Epidermal melanocyte (primary cell): ENCODE data around the gene DNAH9.
"Not testable (repeated sequence)": the region's sequence is repeated elsewhere in the genome, so short reads cannot be mapped to it uniquely, and the experiment has no call there.

Experiments
- DNase-seq: peaks from one replicate; pipeline ENCODE4 v3.0.0; 2011; ENCODE audit warnings: low spot score; ENCODE audit not compliant: insufficient read length

DNAH9 gene

DNA sequence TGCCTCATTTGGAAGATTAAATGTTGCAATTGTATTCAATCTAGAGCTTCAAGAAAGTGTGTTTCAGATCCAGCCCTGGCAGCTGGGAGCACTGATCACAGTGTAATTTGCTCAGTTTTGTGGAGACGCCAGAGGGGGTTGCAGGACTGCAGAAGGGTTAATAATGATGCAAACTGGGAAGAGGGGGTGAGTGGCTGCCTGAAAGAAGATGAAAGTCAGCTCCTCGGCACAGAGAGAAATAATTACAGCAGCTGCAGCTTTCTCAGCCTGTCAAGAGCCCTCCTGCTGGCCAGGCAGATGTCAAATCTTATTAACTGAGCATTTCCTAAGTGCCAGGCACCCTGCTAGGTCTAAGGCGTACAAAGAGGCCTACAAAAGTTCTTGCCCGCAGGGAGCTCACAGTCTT lies 301.3 kb downstream of the DNAH9 start:
- DNase-seq, result no peak

DNA sequence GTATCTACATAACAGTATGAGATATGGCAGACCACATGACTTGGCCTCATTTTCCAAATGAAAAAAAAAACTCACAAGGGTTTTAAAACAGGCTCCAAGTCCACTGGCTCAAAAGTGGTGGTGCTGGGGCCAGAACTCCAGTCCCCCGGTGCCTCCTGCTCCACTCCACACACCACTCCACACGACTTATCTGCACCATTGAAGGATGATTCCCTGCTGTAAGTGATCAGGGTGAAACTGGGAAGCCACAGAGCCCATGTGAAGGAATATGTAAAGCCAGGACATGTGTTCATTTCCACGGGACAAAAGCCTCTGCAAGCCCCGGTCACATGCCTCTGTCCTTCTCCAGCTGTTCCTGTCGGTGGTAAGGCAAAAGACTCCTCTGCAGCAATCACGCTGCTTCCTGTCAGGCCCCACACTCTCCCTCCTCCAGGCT lies 301.8 kb downstream of the DNAH9 start:
- no peak for DNase-seq

DNA sequence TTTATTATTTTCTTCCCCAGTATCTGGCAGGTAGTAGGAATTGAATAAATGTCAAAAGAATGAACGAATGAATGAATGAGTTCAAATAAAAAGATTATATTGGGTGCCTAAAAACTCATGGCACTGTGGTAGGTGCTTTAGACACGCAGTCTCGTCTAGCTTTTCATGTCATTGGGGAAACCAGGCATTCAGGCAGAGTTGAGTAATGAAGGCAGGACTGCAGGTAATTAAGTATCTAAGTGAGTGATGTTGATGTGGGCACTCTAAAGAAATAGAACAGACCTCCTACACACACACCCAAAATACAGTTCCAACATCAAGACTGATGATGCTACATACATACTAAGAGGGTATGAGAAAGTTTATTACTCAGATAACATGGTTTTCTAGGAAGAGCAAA lies 302.4 kb downstream of the DNAH9 start:
- no peak for DNase-seq

DNA sequence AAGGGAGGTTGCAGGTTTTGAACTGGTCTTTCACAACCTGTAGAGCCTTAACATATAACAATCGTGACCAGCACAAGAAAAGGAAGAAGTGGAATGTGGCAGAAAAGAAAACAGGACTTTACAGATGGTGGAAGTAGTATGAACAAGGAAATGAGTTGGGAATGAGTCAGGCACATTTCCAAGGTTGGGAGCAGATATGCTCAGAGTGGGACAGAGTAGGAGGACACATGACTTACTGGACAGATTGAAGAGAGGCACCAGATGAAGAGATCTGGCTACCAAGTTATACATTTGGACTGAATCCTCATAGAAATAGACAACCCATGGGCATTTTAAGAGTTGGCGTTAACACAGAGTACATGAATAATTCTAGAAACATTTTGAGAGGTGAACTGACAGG lies 303.7 kb downstream of the DNAH9 start:
- no peak for DNase-seq

DNA sequence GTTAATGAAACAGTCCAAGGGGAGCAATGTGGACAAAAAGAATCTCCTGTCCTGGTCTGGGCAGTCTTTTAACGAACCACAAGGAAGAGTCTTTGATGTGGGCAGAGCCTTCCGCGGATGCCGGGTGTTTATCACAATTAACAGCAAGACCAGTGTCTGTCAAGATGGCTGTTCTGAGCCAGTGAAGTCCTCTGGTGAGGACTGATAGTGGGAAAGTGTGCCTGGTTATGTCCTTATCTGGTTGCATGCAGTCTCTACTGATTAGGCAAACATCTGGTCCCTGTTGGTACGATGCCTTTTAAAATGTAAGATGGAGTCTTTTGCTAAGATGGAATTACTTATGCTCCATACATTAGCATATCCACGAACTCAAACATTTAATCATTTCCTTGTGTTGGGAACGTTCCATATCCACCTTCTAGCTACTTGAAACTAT lies 310.5 kb downstream of the DNAH9 start:
- no peak for DNase-seq

DNA sequence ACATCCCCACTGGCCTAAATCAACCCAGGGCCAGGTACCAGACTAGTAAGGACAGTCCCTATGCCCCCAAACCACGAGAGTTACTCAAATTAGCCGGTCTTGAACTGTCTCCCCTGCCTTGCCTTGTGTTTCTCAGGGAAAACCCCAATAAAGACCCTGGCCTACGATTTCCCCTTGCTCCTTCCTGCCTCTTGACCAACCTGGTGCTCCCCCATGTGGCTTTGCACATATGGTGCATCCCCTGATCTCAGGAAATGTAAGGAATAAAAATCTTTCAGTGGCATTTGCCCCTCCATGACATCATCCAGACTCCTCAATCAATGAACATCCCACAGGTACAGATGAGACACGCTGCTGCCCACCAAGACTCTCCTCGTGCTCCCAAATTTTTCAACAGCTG lies 311.1 kb downstream of the DNAH9 start:
- DNase-seq, result no peak

DNA sequence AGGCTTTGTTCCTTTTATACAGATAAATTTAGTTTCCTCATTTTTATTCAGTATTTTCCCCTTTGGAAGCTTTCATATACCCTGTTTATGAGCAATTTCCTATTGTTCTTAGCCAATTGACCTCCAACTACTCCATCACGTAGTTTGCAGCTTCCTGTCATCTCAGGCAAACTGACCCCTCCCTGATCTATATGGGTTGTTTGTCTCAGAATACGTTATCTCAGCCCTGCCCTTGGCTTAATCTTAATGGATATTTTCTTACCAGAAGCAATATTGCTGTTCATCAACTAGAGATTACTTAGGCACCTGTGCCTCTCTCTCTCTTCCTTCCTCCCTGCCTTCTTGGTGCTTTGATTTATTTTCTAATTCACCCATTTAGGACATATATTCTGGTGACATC lies 317.8 kb downstream of the DNAH9 start:
- no peak for DNase-seq

DNA sequence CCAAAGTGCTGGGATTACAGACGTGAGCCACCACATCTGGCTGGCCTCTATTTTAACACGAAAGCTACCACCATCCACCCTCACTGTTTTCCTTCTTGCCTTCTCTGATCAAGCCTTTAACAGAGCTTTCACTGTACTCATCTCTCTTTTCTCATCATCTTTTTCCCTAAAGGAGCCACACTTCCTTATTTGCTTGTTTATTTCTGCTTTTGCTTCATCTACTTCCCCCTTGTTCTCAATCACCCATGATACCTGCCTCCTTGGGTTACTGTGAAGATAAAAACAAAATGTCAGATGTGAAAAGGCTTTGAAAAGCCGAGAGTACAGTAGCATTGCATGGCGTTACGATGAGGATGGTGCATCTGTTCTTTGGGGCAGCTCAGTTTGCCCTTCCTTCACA lies 319.1 kb downstream of the DNAH9 start:
- no peak for DNase-seq

DNA sequence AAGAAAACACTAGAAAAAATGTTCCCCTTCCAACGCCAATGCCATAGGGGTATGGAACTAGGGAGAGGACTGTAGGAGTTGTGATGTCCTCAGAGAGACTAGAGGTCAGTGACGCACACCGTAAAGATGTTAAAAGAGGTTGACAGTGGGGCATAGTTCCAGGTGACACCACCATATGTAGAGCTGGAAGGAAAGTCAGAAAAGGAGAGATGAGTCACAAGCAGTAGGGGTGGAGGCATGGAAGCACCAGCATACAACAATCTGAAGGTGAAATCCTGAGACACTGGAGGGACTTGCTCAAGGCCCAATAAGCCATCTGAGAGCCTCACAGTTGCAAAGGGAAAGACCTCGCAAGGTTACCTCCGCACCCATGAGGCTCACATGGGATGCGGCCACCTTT lies 323.0 kb downstream of the DNAH9 start:
- no peak for DNase-seq

DNA sequence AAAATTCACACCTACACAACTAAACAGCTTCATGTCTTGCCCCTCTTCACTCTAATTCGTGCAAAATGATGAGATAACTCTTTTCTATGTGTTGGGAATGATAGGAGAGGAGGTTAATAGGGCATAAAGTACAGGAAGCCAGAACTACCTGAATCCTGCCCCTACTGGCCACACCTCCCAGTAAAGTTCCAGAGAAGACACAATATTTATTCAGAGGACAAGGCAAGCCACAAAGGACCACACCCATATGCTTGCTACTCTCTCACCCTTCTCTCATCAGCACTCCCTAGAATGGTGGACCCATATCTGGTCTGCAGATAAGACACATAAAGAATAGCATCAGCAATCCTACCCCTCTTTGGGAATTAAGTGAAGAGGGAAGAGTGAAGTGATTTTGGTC lies 324.4 kb downstream of the DNAH9 start:
- no peak for DNase-seq

DNA sequence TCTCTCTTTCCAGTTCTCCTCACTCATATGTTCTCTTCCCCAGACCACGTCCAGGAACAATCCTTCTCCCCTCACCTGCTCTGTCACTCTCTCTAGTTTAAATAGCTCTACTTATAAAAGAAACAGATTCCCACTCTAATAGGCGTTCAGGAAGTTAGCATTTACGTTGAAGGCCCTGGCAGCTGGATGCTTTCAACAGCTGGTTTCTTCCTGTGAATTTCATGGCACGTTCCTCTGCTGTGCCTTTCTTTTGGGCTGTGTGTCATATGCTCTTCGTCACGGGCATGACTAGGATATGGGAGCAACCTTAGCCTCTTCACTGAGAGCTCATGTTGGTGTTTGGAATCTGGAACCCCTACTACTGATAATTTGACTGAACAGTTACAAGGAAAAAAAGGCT lies 325.8 kb downstream of the DNAH9 start:
- DNase-seq, result no peak

DNA sequence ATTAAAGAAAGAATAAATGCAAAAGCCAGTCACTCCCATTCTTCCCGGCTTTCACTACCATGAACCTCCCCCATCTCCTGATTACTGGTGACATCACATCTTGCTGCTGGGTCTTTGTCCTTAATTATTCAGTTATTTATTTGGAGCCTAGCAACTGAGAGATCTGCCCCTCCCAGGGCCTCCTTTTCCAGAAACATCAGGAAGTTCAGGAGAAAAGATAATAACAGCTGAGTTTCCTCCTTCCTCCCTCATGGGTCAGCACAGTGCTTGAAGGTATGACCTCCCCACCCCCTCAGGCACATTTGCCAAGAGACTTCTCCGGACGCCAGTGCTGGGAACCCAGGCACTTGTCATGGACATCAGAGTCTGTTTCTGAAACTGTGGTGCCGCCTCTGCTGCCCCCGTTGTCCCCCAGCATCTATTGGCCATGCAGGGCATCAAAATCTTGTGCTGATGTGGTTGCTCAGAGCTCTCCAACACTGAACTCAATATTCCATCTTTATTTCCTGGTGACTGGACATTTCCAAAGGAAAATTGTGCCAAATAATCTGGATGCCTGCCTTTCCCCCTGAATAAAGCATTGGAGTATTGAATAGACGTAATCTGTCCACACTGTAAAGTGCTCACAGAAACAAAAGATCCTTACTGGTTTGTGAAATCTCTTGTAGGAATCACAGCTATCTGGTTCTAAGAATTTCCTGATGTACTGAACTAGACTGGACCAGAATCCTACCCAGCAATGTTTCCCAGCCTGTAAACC lies 327.2 kb downstream of the DNAH9 start:
- DNase-seq, result no peak

DNA sequence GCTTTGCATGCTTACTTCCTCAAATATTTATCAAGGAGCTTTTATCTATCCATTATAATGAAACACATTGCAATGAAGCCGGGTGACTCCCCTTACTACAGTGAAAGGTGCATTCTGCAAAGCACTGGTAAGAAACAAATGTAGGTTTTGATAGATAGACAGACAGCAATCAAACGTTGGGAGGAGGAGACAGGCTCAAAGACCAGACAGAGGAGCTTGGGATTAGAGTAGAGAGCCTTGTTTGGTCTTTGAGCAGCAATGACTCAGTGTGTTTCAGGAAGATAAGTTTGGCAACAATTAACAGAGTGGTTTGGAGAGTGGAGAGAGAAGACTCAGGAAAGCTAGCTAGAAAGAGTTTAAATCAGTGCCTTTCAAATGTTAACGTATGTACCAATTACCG lies 330.2 kb downstream of the DNAH9 start:
- DNase-seq, result no peak

DNA sequence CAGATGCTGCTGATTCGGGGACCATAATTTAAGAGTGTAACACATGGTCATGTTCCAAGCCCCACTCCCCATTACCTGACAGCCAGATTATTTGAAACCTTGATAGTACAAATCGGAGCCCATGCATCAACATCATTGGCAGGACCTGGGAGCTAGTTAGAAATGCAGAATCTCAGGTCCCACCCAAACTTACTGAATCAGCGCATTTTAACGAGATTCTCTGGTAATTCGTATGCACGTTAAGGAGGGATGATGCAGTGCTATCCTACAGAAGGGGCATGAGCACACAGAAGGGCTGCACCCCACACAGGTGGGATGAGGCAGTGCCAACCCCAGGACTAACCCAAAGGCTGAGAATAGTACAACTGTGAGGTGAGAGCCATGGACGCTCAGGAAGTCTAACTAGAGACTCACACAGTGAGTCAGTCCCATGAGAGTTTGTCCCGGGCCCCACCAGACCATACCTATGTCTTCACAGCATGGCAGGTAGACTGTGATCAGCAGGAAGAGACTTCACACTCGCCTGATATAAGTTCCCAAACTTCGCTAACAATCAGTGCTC lies 334.1 kb downstream of the DNAH9 start:
- no peak for DNase-seq

DNA sequence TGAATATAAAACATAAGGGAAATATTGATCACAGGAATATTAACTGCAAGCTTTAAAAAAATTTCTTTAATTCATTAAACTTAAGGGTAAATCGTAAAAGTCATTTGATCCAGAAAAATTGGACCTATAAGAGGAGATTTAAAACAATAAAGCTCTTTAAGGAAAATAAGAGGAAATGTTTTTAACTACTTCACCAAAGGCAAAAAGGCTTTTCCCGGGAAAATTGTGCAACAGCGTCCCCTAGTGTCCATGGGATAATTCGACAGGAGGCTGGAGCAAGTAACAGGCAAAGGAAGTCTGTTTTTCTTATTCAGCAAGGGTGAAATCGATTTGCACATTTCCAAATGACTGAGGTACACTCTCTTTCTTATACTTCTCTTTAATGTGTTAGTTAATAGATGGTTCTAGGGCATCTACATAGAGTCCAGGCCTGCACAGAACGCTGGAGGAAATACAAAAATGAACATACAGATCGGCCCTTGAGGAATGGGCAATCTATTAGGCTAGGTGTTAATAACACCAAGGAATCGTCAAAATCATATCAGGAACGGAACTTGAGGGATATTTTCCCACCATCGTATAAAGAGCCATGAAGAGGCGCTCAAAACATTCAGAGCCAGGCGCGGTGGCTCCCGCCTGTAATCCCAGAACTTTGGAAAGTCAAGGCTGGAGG lies 337.6 kb downstream of the DNAH9 start:
- DNase-seq, result no peak

DNA sequence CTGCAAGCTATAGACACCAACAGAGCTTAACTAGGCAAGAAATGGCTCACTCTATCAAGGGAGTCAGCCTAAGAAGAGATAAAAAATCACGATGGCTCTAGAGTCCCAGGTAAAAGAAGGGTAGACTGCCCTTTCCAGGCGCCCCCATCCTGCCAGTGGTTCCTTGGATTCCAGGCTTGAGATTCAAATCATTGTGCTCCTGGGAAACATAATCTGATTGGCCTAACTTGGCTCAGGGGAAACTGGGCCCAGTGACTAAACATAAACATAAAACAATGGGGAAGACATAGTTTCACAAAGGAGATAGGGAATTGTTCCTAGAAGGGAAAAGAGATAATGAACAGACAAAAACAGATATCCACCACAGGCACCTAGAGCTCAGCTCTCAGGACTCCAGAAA lies 342.6 kb downstream of the DNAH9 start:
- DNase-seq, result no peak

DNA sequence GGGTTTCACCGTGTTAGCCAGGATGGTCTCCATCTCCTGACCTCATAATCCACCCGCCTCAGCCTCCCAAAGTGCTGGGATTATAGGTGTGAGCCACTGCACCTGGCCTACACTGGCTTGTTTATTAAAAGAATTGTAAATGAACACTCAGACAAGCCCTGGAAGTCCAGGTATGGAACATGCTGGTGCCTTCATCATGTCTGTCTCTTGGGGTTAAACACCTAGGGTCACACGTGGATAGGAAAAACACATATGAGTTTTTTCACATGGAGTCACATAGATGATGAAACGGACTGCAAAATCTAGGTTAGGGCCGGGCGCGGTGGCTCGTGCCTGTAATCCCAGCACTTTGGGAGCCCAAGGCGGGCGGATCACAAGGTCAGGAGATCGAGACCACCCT lies 344.8 kb downstream of the DNAH9 start:
- not testable (repeated sequence) for DNase-seq

DNA sequence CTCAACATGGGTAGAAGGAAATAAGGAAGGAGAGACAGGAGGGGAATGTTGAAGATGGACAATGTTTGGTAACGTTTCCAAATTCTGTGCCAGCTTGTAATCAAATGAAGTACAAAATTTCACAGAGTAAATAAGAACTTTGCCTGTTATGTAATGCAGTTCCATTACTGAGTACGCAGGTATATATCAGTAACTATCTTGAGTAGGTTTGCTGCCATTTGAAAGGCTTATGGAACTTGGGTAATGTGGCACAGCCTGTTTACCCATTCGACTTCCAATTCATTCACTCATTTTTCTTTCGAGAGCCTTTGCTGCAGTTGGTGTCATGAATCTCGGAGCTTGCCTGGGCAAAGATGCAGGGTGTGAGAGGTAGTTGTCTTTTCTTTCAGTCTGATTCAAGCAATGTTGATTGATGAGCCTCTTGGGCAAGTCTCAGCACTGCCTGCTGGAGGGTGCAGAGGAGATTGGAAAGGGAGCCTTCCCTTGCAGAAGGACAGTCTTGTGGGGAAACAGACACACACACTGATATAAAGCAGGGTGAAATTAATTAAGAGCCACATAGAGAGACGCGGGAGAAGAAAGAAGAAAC lies 345.6 kb downstream of the DNAH9 start:
- no peak for DNase-seq

DNA sequence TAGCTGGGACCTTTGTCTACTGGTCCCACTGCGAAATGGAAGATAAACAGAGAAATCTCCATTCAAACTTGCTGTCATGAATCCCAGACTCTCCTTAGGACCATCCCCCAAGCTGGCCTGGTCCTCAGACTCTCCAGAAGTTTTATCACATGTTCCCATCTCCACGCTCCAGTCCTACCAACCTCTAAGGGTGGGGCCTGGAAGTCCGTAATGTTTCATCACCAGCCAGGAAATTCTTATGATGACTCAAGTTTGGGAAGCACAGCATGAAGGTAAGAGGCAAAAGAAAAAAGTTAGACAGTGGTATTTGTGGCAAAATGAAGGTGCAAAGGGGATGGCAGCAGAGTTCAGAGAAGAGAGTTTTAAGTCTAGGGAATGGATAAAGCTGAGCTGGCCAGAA lies 346.3 kb downstream of the DNAH9 start:
- DNase-seq, result no peak

DNA sequence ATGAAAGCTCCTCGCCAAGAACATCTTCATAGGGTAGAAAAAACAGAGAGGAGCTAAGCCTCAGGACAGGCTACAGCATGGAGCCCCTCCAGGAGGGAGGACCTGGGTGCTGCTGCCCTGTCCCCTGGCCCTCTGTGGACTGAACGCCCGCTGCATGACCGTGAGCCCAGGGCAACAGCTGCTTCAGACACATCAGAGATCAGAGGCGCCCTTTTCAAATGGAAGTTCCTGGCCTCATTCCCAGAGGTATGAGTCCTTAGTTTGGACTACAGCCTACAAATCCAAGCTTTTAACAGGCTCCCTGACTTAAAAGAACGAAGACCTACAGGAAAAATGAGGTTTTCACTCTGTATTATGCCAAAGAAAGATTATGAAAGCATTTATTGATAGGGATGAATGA lies 350.5 kb downstream of the DNAH9 start:
- DNase-seq, result no peak

DNA sequence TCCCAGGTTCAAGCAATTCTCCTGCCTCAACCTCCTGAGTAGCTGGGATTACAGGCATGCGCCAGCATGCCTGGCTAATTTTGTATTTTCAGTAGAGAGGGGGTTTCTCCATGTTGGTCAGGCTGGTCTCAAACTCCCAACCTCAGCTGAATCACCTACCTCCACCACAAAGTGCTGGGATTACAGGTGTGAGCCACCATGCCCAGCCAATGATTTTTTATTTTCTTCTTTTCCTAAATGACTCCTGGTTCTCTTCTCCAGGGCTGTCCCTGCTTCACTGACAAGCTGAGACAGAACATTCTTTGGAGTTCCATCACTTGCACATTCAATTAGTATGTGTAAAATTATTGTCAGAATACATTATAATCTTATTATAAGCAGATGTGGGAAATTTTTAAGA lies 351.3 kb downstream of the DNAH9 start:
- DNase-seq, result not testable (repeated sequence)

DNA sequence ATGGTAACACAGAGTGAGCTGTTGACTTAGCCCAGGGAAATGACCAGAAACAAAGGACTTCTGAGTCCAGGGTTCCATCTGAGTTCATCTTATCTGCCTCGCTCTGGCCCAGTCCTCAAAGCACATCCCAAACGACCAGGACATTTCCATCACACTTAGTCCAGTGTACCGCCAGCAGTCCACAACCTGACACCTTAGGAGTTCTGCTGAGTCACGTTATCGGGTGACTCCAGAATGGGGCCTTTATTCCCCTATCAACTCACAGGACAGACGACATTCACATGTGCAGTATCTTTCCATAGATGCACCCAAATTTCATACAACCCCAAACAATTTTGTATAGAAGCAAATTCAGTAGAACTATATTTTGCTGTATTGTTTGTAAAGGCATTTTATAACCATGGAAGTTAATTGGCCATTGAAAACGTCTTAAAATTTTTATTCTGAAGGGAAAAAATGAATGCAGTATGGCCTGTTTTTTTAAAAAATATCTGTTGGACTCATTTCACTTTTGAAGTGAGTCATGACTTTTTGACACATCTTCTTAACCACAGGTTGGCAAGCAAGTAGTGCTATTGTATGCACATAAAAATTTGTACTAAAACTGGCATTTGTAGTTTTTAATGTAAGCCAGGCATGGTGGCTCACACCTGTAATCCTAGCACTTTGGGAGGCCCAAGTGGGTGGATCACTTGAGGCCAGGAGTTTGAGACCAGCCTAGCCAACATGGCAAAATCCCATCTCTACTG lies 352.7 kb downstream of the DNAH9 start:
- no peak for DNase-seq
